ENCODE results near the gene ELP4.

Gene ELP4

DNA sequence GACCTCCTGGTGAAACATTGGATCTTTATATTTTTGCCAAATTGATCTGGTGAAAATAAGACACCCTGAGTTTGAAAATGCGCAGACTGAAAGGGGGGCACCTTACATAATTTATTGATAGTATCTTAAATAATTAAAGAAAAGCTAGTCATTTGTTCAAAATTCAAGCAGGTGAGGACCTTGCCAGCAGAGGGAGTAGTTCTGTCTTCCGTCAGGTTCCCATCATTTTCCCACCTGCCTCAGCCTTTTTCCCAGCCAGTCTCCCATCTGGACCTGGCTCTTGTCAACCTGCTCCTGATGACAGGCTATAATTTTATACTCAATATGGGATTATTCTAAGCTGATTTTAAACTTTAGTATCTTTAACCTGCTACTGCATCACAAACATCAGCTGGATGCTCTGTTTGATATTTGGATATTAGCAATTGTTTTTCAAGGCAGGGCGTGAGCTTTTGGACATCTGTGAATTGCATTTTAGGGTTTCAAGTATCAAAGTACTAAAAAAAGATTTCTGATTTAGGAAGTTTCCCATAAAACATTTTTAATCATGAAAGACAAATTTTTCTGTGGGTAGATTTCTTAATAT, 132.0 kb downstream of the ELP4 start:
- no peak for DNase-seq (ENCODE audit: low spot score)
- TF ChIP-seq, protein P1, sequence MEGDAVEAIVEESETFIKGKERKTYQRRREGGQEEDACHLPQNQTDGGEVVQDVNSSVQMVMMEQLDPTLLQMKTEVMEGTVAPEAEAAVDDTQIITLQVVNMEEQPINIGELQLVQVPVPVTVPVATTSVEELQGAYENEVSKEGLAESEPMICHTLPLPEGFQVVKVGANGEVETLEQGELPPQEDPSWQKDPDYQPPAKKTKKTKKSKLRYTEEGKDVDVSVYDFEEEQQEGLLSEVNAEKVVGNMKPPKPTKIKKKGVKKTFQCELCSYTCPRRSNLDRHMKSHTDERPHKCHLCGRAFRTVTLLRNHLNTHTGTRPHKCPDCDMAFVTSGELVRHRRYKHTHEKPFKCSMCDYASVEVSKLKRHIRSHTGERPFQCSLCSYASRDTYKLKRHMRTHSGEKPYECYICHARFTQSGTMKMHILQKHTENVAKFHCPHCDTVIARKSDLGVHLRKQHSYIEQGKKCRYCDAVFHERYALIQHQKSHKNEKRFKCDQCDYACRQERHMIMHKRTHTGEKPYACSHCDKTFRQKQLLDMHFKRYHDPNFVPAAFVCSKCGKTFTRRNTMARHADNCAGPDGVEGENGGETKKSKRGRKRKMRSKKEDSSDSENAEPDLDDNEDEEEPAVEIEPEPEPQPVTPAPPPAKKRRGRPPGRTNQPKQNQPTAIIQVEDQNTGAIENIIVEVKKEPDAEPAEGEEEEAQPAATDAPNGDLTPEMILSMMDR (IDR thresholded peaks at IDR 0.05), result no peak
- Histone ChIP-seq H3K27ac (no peak overlapping the region), H3K4me3 (no peak overlapping the region)

DNA sequence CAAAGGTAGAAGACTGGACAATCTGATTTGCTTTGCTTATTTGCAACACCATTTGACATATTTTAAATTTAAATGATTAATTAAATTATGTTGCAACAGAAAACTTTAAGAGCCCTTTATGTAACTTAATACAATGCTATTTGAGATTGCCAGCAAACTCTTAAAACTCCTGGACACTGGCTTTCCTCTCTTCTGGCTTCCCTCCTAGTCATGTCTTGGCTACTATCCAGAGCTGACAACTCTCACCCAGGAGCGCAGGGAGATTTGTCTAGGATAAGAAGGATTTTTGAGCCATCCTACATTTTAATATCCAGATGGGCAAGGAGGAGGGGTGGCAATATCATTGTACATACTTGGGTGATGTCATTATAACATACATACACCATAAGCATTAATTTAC, 134.3 kb downstream of the ELP4 start:
- no peak for DNase-seq (ENCODE audit: low spot score)
- H3K4me3 ChIP-seq, result no peak overlapping the region
- TF ChIP-seq, protein P1 (IDR thresholded peaks at IDR 0.05), result no peak
- no peak overlapping the region for H3K27ac ChIP-seq

DNA sequence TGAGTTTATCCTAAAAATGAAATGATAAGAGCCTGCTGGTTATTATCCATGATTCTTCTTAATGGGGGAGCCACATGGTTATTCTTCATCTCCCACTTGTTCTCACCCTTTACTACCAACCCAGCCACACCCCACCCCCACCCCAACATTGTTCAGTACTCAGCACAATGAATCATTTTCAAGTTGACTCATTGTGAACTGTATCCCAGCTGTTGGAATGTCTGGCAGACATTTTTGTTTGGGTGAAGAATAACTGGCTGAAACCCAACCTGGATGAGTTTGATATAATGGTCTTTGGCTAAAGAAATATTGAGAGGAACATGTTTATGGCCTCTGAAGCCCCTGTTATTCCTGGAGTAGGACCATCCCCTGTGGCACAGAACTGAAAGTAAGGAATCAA, 136.2 kb downstream of the ELP4 start:
- DNase-seq (ENCODE audit: low spot score), result no peak
- Histone ChIP-seq H3K4me3 (no peak overlapping the region), H3K27ac (no peak overlapping the region)
- TF ChIP-seq, protein P1 (IDR thresholded peaks at IDR 0.05), result no peak

DNA sequence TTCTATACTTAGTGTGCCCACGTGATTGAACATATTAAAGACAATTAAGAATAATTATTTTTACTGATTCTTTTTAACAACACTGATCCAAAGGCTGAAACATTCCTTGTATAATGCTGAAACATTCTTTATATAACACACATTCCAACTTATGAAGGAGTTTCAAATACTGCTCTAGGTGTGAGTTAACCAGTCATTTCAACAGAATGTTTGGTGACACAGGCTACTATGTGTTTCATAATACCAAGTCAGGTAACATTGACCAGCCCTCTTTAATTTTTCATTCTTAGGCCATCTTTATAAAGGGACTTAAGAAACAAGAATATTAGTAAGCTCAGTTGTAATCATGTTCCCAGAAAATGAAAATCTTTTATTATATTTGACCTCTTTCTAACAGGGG, 136.6 kb downstream of the ELP4 start:
- no peak overlapping the region for H3K4me3 ChIP-seq
- TF ChIP-seq, protein P1 (IDR thresholded peaks at IDR 0.05), result no peak
- H3K27ac ChIP-seq, result no peak overlapping the region

DNA sequence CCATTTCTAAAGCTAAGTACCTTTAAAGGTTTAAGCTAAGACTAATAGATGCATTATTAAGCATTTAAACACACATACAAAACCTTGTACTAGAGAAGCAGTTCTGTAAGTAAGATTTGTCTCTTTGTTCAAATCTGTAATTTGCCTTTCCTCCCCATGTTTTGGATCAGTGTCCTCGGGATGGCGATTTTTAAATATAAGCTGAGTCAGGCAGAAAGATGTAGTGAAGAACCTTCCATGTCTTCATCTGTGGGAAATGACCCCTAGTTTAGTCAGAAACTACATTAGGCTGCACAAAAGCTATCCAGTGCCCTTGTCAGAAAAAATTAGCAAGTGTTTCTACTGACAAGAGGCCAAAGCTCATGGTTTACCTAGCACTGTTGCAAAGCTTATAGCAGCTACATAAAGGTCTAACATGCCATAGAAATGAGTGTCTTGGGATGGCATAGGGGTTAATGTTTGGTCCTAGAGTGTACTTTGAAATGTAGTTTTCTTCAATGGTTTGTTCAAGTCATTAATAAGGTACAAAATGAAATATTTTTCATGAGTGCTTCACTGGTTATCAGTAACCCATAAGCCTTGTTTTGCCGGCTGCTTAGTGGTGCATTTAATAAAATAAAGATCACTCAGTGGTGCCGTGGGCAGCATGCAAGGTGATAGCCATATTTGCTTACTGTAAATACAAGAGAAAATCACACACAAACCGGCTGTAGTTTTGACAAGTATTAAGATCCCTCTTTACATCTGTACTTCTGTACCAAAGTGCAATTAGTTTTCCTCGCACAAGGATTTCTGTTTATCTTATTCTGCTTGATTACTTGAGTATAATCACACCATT, 139.8 kb downstream of the ELP4 start:
- DNase-seq (ENCODE audit: low spot score), result no peak
- Histone ChIP-seq H3K27ac (no peak overlapping the region), H3K4me3 (no peak overlapping the region)
- TF ChIP-seq, protein P1 (IDR thresholded peaks at IDR 0.05), result no peak

More for the DNA sequence above, 136.6 kb downstream of the ELP4 start:
- no peak for DNase-seq (ENCODE audit: low spot score)

DNA sequence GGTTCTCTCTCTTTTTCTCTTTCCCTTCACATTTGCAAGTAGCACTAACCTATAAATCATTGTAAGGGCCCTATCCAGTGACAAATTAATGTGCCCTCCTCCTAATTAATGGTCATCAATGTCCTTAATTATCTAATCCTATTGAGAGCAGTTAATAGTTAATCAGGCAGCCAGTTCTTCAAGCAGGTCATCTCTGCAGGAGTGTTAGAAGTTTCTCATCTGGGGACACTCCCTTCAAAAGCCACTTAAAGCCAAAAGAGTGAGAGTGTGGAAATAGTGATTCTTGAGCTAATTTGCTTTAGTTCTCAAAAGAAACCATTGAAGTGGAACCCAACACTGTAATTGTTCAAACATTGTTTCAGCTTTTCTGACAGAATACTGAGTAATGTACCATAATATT, 141.6 kb downstream of the ELP4 start:
- Histone ChIP-seq H3K4me3 (no peak overlapping the region), H3K27ac (no peak overlapping the region)
- no peak for DNase-seq (ENCODE audit: low spot score)
- TF ChIP-seq, protein P1 (IDR thresholded peaks at IDR 0.05), result no peak

DNA sequence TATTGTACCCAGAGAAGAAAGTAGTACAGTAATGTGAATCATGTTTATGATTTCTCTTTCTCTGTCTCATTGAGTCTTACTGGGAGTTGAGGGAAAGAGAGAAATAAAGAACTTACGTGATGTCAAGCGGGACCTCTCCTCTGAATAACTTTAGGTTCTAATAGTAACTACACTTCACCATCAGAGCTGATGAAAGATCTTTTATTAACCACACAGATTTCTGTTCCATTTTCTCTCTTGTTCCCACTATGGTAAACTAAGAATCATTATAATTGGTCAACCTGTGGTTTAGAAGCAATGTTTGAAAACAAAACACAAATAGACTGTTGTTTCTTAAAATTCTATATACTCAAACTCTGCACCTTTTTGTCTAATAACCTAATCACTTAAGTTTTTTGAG, 142.3 kb downstream of the ELP4 start:
- TF ChIP-seq, protein P1 (IDR thresholded peaks at IDR 0.05), result no peak
- no peak overlapping the region for H3K4me3 ChIP-seq
- DNase-seq (ENCODE audit: low spot score), result no peak
- H3K27ac ChIP-seq, result no peak overlapping the region

Data from coronary artery (tissue), 2 donors.